NCI-H2107 treated with DMSO at 0.1 percent for 48 hours (cell line): ENCODE results near the gene ZNF439.
A peak's percentile ranks its signal among the peaks of the same experiment; 100 is the strongest.
"Not testable (repeated sequence)": the region's sequence is repeated elsewhere in the genome, so short reads cannot be mapped to it uniquely, and the experiment has no call there.

ENCODE experiments used
- DNase-seq: peaks from one replicate; lab custom pipeline; 2025; ENCODE audit not compliant: unreplicated experiment; lab: John Stamatoyannopoulos, UW

The ZNF439 gene

DNA sequence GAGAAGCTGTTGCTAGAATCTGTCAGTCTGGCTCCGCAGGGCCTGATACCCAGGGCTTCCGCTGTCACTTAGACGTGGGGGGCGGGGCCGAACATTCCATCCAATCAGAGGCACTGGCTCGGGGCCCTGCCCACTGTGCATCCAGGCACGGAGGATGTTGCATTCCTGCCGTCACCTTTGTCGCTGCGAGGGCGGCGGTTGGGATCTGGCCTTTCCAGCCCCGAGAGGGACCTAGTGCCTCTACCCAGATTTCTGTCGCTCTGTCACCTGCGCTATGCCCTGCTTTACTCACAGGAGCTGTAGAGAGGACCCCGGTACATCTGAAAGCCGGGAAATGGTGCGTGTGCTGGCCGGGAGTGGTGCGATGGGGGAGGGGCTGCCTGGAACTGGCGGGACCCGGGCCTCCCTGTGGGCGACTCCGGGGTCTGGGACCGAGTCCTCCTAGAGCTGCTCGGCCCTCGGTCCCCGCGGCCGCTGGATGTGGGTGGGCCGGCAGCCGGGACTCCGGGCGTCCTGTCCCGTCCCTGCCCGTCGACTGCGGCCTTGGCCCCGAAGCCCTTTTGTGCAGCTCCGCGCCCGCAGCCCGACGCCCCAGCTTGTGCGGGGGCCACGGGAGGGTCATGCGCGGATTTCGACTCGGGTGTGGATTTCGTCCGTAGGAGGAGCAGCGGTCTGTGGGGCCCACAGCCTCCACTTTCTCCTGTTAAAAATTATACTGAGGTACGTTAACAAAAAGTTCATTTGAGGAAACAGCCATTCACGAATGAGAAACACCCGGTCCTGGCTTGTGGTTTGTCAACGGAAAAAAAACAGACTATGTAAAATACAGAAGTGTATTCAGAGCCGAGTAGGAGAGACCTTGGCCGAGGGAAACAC, at the start of gene ZNF439:
TSS of gene ZNF439 (plus strand) at position 133 of the 876 bp plus-strand sequence. CDS start at position 275, 142 bp downstream.
- peak; percentile 31 for DNase-seq

GRCh38 chr19:11806354-11807098, 42.0 kb upstream of the ZNF439 start:
- DNase-seq, result no peak

- no peak for DNase-seq
These were observed 41.5 kb upstream of the ZNF439 start for GRCh38 chr19:11807099-11807380.

- no peak for DNase-seq
These were observed 34.9 kb upstream of the ZNF439 start for GRCh38 chr19:11813703-11814028.

DNA sequence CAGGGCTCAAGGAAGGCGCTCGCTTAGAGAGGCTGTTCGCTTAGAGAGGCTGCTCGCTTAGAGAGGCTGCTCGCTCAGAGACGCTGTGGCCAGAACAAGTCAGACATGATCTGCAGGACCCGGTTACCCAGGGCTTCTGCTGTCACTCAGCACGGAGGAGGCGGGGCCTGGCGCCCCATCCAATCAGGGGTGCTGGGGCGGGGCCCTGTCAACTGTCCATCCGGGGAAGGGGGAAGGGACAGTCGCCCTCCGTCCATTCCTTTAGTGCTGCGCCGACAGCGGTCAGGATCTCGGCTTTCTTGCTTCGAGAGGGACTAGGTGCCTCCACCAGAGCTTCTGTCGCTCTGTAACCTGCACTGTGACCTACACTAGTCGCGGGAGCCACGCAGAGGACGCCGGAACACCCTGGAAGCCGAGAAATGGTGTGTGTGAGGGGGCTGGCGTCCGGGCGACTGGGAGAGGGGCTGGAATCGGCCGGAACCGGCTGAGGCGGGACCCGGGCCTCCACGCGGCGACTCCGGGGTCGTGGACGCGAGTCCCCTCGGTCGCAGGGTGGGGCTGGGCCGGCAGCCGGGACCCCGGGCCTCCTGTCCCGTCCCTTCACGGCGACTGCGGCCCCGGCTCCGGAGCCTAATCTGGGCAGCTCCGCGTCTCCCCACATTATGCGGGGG, 34.4 kb upstream of the ZNF439 start, which contains the start of gene ZNF440:
TSS of gene ZNF440 (plus strand) at position 245 of the 671 bp plus-strand sequence. CDS start at position 420, 175 bp downstream.
- peak; percentile 61 for DNase-seq

DNA sequence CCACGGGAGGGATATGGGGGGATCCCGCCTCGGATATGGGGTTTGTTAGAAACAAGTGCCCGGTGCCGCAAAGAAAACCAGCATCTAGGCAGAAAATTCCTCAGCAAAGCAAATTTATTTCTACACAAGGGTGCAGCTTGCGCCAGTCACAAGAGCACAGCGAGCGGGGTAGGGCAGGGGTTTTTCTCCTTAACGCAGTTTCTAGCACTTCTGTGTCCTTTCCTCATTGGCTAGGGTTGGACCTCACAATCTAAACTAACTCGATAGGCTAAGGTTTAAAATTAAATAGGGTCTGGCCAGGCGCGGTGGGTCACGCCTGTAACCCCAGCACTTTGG, 33.9 kb upstream of the ZNF439 start:
- DNase-seq, result no peak

- no peak for DNase-seq
These were observed 26.9 kb upstream of the ZNF439 start for GRCh38 chr19:11821474-11822109.

DNA sequence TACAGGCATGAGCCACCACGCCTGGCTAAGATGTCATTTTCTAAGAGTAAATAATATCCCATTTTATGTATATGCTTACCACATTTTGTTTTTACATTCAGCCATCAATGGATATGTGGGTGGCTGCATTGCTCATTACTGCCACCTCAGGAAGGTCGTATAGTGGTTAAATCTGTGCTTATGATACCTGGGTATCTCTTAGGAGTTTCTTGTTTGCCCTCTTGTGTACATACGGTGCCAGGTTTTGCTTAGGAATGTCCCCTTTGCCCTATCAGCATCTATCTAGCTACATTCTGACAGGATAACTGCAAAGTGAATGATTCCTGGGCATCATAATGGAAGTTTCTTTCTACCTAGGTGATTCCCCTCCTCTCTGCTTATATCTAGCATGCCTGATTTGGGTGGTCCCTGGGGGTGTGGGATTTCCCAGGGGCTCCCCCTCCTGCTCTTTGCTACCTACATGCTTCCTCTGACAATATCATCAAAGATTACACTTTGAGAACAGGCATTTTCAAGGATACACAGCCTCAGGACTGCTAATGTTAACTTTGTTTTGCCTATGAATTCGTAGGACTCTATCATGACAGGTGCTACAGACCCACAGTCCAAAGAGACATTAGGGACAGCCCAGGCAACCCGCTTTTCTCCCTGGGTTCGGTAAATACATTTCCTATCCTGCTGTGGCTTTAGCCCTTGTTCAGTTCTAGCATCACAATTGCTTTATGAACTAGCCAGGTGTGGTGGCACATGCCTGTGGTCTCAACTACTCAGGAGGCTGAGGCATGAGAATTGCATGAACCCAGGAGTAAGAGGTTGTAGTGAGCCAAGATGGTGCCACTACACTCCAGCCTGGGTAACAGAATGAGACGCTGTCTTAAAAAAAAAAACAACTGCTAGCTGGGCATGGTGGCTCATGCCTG, 19.3 kb upstream of the ZNF439 start:
- DNase-seq, result not testable (repeated sequence)

DNA sequence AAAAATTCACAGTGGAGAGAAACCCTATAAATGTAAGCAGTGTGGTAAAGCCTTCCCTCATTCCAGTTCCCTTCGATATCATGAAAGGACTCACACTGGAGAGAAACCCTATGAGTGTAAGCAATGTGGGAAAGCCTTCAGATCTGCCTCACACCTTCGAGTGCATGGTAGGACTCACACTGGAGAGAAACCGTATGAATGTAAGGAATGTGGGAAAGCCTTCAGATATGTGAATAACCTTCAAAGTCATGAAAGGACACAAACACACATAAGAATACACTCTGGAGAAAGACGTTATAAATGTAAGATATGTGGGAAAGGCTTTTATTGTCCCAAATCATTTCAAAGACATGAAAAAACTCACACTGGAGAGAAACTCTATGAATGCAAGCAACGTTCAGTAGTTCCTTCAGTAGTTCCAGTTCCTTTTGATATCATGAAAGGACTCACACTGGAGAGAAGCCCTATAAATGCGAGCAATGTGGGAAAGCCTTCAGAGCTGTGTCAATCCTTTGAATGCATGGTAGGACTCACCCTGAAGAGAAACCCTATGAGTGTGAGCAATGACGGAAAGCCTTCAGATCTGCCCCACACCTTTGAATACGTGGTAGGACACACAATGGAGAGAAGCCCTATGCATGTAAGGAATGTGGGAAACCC, 16.1 kb upstream of the ZNF439 start:
- DNase-seq, result no peak

- DNase-seq, result no peak
These were observed 15.0 kb upstream of the ZNF439 start for GRCh38 chr19:11833541-11833940.

GRCh38 chr19:11835626-11836066, 12.9 kb upstream of the ZNF439 start:
- DNase-seq, result not testable (repeated sequence)

- DNase-seq, result no peak
These were observed 4.8 kb upstream of the ZNF439 start for GRCh38 chr19:11843722-11844121.

DNA sequence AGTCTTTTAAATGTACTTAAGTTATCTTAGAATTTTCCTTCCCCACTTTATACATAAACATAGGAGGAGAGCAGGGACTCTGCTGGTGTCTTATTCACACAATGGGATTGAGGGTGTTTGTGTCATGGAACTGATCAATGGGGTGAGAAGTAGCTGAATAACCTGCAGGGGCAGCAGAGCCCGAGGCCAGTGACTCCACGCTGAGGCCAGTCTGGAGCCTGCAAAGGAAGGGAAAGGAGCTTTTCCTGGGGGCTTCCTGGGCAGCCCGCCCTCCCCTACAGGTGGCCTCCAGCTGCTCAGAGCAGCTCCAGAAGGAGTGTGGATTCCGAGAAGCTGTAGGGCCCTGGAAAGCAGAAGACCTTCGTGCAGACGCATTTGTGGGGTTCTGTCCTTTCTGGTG, 911 bp upstream of the ZNF439 start:
- DNase-seq, result not testable (repeated sequence)

DNA sequence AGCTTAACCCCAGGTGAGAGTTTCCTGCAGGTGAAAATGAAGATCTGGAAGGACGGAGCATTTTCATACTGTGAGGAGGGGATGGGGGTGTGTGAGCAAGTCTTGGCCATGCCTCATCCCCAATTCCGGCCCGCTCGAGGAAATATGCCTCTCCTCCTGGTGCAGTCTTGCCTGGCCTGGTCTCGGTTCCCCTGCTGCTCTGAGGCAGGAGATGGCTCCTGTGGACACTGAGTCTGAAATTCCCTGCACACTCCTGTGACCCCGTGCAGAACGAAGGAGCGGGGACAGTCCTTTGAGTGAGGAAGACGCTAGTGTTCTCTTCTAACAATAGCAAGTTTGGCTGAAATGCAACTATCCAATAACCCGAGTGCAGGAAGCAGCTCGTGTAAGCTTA, 329 bp upstream of the ZNF439 start:
- DNase-seq, result no peak

DNA sequence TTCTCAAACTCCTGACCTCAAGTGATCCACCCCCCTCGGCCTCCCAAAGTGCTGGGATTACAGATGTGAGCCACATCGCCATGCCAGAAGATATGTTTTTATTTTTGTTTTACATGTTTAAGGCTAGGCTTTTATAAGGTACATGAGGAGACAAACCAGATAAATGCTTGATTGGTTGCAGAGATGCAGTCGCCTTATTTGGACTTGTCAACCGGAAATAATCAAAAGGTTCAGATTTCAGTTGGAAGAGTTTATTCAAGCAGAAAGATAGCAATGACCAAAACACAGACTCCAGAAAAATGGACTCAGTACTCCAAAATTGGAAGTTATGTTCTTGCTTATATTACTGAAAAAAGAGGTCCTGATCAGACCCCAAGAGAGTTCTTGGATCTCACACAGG, 1.8 kb downstream of the ZNF439 start:
- not testable (repeated sequence) for DNase-seq

- no peak for DNase-seq
These were observed 4.8 kb downstream of the ZNF439 start for GRCh38 chr19:11853358-11853757.

DNA sequence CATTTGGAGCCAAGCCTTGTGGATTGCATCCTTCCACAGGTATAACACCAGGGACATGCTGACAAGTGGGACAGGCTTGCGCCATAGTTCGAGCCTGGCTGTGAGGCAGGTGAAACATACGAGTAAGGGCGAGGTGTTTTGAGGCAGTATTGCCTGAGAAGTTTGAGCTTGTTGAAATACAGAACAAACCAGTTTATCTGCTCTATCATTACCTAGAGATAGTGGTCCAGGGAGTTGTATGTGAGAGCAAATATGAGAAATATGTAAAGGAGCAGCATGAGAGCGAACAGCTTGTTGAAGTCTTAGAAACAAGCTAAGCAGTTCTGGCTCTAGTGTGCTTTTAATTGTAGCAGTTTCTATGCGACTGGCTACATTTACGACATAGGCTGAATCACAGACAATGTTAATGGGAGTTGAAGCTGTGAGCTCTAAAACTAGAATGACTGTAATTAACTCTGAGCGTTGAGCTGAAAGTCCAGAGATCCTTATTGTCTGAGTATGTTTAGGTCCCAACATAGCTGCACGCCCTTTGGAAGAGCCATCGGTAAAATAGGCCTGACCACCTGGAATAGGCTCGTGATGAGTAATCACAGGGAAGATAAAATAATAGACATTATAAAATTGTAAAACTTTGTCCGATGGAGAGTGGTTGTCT, 8.2 kb downstream of the ZNF439 start:
- DNase-seq, result no peak

DNA sequence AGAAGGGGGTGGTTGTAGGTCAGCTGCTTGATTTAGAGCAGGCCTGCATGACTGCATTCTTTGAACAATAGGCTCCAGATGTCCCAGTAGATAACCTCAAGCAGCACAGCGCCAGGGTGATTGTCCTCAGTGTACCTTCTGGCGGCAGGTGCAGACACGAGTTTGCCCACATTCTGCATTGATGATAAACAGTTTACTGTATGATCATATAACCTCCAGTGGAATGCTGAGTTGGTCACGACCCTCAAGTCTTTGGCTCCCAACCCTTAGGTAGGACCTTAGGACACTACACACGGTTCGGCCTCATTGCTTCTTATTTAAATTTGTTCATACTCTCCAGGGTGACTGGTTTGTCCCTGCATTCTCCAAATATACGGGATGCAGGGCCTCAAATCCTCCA, 12.2 kb downstream of the ZNF439 start:
- DNase-seq, result no peak

DNA sequence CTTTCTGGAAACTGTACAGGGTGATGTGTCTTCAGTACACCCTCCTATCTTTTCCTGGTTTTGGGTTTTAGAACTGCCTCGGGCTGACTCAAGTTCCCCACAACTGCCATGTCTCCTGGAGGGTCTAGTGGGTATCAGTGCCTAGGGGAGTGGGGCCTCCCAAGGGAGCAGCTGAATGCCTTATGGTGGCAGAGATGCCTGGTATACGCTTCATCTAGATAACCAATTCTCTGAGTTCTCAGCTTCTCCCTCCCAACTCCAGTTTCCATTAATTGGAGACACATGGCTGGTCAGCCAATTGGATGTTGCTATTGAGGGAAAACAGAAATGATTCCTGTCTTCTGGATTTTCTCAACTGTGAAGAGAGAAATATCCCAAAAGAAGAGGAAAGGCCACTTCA, 12.8 kb downstream of the ZNF439 start:
- no peak for DNase-seq
